LNCaP clone FGC (cell line): ENCODE measurements around the gene GJC2.

ENCODE experiments used
- DNase-seq: peaks from one replicate; pipeline ENCODE4 v3.0.0-alpha.2; 2011; ENCODE audit warnings: low read depth
- H3K4me3 ChIP-seq: 2 replicates; pipeline ENCODE4 v1.5.1; 2011; ENCODE audit warnings: mild to moderate bottlenecking, low read depth, low read length, control low read depth
- TF ChIP-seq, protein P1 (sequence below): IDR thresholded peaks from 2 replicates; pipeline ENCODE4 v1.5.1; 2012; ENCODE audit warnings: mild to moderate bottlenecking; ENCODE audit not compliant: control insufficient read depth, insufficient read depth; ENCODE audit errors: extremely low read depth

GJC2 gene

DNA sequence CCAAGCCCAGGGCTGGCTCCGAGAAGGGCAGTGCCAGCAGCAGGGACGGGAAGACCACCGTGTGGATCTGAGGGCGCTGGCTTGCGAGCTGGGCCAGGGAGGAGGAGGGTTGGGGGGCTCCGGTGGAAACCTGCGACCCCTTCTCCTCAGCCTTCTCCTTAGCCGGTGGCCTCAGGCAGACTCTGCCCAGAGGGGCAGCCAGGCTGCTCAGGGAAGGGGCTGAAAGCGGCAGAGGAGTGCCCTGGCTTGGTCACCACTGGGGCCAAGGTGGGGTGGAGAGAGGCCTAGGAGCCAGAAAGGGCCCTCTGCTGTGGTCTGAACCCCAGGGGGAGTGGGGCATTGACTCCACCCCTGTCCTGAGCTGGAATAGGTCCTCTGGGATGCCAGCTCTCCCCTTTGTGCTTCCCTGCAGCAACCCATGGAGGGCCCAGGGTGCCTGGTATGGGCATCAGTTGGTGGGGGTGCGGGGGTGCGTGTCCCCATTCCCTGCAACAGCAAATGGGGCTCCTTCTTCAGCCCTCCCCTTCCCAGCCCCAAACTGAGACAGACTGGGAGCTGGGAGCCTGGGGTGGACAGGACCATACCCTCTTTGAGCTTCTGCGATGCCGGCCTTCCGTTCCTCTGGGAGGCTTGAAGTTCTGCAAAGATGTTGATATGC lies 9.4 kb downstream of the GJC2 start:
- H3K4me3 ChIP-seq = no peak overlapping the region
- TF ChIP-seq, protein P1, sequence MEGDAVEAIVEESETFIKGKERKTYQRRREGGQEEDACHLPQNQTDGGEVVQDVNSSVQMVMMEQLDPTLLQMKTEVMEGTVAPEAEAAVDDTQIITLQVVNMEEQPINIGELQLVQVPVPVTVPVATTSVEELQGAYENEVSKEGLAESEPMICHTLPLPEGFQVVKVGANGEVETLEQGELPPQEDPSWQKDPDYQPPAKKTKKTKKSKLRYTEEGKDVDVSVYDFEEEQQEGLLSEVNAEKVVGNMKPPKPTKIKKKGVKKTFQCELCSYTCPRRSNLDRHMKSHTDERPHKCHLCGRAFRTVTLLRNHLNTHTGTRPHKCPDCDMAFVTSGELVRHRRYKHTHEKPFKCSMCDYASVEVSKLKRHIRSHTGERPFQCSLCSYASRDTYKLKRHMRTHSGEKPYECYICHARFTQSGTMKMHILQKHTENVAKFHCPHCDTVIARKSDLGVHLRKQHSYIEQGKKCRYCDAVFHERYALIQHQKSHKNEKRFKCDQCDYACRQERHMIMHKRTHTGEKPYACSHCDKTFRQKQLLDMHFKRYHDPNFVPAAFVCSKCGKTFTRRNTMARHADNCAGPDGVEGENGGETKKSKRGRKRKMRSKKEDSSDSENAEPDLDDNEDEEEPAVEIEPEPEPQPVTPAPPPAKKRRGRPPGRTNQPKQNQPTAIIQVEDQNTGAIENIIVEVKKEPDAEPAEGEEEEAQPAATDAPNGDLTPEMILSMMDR = no peak
- DNase-seq = no peak

DNA sequence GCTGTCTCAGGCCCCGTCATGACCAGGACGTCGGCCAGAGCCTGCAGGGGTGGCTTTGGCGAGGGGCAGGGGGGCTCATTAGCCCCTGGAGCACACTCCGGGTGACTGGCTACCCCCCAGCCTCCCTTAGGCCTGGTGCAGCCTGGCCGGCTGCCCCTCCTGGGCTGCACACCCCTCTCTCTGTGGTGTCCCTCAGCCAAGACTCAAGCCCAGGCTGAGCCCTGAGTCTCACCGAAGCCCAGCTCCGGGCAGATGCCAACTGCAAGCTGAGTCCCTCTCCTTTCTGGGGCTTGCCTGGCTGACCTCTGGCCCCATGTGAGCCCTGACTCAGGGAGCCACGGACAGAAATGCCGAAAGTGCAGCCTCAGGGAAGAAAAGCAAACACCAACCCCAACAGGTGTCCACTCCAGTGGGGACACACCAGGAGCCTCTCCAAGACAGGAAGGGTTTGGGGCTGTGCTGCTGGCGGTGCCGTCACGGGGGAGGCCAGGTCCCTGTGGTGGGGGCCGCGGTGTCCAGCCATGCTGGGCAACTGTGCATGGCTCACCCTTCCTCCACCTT lies 10.6 kb downstream of the GJC2 start:
- no peak overlapping the region for H3K4me3 ChIP-seq
- TF ChIP-seq, protein P1 = no peak
- DNase-seq = no peak

DNA sequence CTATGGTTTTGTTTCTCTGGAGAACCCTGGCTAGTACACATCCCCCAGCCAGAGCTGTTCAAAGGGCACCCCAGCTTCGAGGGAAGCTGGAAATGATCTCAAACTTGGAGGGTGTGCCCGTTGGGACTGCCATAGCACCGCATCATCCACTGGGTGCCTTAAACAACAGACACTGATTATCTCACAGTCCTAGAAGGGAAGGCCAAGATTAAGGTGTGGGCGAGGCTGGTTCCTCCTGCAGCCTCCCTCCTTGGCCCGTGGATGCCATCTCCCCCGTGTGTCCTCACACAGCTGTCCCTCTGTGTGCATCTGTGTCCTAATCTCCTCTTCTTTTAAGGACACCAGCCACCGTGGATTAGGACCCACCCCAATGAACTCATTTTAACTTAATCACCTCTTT lies 11.6 kb downstream of the GJC2 start:
- TF ChIP-seq, protein P1 = no peak
- no peak overlapping the region for H3K4me3 ChIP-seq
- no peak for DNase-seq

DNA sequence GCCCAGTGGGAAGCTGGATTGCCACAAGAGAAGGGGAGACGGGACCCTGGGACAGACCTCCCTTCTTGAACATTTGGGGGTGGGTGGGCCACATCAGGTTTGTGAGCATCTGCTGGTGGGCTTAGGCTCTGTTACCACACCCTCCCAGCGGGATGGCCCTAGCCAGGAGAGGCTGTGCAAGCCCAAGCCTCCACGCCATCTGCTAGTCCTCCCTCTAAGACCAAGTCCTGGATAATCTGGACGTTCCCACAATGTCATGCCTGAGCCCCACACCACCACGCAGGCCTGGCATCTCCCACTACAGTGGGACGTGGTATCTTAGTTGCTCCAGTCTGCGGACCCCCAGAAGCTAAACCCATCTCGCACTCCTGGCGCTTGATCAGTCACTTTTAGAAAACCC lies 12.1 kb downstream of the GJC2 start:
- TF ChIP-seq, protein P1 = no peak
- H3K4me3 ChIP-seq = no peak overlapping the region
- DNase-seq = no peak

DNA sequence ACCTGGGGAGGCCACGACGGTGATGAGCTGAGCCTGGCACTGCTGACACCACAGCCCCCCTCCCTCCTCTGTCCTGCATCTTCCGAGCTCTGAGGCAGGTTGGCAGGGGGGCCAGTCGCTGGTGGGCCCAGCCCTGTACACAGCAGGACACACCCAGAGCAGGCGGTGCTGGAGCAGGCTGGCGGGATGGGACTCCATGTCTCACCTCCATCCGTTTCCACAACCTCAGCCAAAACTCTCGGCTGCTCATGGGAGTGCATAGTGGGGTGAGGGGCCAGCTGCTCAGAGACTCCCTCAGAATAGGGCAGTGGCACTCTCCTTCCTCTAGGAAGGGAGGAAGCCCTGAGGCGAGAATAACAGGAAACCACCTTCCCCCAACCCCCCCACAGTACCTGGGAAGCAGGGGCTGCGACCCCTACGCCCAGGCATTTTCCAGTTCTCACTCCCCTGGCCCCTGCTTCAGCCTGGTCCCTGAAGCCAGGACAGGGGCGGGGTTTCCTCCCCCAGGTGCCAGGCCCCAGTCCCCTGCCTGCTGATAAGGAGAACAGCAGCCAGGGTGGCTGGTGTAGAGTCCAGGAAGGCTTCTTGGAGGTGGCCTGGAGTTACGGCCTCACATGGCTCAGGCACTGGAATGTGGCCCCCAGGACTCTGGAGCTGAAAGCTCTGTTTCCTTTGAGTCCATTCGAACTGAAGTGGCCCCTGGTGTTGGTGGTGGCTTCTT lies 12.7 kb downstream of the GJC2 start:
- TF ChIP-seq, protein P1 = no peak
- no peak for DNase-seq
- H3K4me3 ChIP-seq = no peak overlapping the region

DNA sequence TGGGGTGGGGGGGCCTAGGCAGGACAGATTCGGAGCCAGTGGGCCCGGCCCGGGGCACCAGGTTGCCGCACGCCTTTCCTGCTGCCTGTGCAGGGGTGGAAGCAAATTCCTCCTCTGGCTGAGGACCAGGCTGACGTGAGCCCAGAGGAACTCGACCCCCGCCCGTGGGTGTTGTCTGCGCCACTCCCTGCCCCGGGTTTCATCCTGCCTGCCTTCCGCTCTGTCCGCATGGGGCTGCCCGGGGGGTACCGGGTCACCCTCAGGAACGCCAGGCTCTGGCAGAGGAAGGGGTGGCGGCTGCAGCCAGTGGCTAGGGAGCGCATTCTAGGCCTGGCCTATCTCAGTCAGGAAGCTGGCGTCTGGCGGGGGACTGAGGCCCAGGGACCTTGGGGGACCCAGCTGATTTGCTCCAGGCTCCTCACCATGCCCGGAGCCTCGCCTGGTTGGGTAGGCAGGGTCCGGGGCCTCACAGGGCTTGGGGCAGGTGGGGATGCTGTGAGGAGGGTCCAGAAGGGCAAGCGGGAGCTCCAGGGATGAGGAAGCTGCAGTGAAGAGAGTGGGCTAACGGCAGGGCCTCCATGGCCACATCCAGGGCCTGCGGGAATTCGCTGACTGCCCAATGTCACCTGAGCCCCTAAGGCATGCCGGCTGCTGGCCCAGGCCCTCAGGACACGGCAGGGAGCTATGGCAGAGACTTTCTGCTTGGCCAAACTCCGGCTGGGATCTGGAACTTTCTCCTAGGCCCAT lies 13.4 kb downstream of the GJC2 start:
- DNase-seq = no peak
- TF ChIP-seq, protein P1 = no peak
- no peak overlapping the region for H3K4me3 ChIP-seq
